ENCODE data around the gene STRADB.

DNA sequence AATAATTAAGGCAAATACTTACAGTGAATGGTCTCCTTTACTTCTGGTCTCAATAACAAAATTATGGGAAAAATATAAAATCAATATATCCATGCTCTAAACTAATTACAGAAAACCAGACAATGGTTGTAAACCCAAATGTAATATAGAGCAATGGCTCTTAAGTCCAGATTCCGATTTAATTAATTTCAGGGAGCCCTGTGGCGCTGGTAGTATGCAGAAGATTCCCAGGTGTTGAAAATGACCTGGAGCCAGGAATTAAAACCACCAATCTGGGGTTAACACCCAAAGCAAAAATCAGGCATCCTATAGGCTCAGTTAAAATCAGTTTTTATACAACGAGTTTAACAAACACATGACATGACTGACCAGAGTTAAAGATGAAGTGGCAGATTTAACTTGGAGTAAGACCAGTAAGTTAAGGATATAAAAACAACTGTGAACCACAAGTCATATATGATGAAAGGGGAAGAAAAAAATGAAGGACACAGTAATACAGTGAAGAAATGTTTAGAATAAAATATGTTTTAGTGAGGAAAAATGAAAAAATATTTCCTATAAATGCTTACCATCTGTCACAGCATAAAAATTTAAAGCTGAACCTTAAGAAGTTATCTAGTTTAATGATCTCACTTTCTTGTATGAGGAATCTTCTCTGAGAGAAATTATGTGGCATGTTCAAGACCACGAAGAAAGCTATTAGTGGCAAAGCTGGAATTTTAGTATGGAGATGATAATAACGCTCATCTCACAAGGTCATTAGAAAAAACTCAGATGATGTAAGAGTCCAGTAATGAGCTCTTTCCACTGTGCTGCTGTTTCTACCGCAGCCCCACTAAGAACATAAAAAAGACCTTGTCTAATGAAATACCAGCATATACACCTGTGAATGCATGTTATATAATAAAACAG lies 48.6 kb upstream of the STRADB start:
- TF ChIP-seq, protein P1, sequence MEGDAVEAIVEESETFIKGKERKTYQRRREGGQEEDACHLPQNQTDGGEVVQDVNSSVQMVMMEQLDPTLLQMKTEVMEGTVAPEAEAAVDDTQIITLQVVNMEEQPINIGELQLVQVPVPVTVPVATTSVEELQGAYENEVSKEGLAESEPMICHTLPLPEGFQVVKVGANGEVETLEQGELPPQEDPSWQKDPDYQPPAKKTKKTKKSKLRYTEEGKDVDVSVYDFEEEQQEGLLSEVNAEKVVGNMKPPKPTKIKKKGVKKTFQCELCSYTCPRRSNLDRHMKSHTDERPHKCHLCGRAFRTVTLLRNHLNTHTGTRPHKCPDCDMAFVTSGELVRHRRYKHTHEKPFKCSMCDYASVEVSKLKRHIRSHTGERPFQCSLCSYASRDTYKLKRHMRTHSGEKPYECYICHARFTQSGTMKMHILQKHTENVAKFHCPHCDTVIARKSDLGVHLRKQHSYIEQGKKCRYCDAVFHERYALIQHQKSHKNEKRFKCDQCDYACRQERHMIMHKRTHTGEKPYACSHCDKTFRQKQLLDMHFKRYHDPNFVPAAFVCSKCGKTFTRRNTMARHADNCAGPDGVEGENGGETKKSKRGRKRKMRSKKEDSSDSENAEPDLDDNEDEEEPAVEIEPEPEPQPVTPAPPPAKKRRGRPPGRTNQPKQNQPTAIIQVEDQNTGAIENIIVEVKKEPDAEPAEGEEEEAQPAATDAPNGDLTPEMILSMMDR (conservative IDR thresholded peaks at IDR 0.05): no peak
- TF ChIP-seq EZH2 (IDR thresholded peaks at IDR 0.05; ENCODE audit: low read depth): no peak
